ENCODE results near the gene CERS1.

Gene CERS1

GRCh38 chr19:18901491-18901890 lies 5.5 kb upstream of the CERS1 start:
- no peak overlapping the region for H3K4me3 ChIP-seq (ENCODE audit: low read depth, low read length)
- DNase-seq (ENCODE audit: low read depth, low spot score), result no peak
- ChIA-PET CTCF (interaction anchor here (0.9 kb wide), 1 partner anchor 15 kb away, joined by 3 read pairs; no protein-coding TSS in a partner anchor), POLR2A (no interaction called here)
- TF ChIP-seq CTCF (IDR thresholded peaks at IDR 0.05; ENCODE audit: insufficient read depth, low read length, missing control alignments), result no peak

DNA sequence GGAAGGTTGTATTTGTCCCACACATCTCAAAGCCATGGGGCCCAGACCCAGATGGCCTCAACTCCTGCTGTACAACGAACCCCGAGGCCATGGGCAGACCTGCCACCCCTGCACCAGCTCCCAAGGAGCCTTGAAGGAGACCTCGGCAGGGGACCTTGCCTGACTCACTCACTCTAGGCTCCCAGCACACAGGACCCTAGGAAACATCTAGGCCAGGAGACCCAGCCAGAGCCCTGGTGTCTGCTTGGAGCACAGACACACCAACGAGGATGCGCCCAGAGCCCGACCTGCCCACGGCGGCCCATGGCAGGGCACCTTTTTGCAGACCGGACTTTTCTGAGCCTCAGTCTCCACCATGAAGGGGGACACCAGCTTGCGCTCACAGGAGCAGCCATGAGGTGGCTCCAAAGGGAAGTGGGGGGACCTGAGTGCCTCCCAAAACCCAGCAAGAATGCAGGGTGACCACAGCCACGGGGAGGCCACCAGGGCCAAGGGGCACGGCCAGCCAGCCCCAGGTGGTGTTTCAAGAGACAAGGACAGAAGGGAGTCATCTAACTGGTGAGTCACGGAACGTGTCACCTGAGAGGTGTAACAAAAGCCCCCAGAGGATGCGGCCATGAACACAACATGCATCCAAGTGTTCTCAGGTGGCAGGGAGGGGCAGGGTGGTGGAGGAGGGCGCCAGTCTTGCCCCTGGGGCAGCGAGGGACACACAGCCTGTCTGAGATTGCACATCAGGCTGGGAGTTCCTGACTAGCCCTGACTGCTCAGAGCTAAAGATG lies 4.9 kb upstream of the CERS1 start:
- POLR2A ChIA-PET, result no interaction called here
- no peak overlapping the region for H3K4me3 ChIP-seq (ENCODE audit: low read depth, low read length)
- no peak for DNase-seq (ENCODE audit: low read depth, low spot score)
- no peak for TF ChIP-seq CTCF (IDR thresholded peaks at IDR 0.05; ENCODE audit: insufficient read depth, low read length, missing control alignments)
- CTCF ChIA-PET, result interaction anchor here (0.9 kb wide), 1 partner anchor 16 kb away, joined by 3 read pairs; no protein-coding TSS in a partner anchor

DNA sequence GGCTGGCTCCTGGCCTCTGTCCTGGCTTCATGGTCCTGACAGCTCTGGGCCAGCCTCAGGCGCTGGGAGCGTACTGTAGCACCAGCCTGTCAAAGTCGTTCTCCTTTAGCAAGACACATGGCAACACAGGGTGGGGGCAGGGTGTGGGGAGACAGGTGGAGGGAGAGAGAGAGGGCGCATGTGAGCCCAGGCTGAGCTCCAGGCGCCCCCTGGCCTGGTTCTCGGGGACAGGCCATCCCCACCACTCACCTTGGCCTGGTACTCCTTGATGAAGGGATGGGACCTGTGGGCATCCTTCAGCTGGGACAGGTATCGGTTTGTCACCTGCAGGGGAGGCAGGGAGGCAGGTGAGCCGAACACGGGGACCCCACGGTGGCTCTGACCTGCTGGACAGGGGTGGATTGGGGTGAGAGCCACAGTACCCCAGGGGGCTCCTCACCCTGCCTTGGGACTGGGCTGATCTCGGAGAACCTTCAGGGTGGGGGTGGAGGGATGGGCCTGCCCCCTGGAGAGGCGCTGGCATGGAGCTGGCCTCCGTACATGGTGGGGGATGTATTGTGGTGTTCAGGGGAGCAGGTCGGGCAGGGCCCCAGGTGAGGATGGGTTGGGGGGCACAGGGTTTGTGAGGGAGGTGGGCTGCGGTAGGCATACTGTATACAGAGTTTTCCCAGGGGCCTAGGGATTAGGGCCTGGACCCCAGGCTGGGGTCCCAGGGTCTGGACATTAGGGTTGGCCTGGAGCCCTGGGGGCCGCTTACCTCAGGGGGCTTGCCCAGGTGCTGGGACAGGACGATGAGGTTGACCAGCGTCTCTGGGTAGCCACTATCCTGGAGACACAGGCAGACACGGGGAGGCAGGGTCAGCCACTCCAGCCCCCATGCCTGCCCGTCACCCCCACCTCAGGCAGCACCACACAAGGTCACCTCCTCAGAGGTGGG lies 3.9 kb upstream of the CERS1 start:
- no peak for DNase-seq (ENCODE audit: low read depth, low spot score)
- H3K4me3 ChIP-seq (ENCODE audit: low read depth, low read length), result no peak overlapping the region
- CTCF ChIA-PET, result no interaction called here
- POLR2A ChIA-PET, result no interaction called here
- TF ChIP-seq CTCF (IDR thresholded peaks at IDR 0.05; ENCODE audit: insufficient read depth, low read length, missing control alignments), result no peak

- ChIA-PET POLR2A (no interaction called here), CTCF (no interaction called here)
- DNase-seq (ENCODE audit: low read depth, low spot score), result no peak
- no peak overlapping the region for H3K4me3 ChIP-seq (ENCODE audit: low read depth, low read length)
- TF ChIP-seq CTCF (IDR thresholded peaks at IDR 0.05; ENCODE audit: insufficient read depth, low read length, missing control alignments), result no peak
These were observed 2.9 kb upstream of the CERS1 start for GRCh38 chr19:18898607-18899408.

DNA sequence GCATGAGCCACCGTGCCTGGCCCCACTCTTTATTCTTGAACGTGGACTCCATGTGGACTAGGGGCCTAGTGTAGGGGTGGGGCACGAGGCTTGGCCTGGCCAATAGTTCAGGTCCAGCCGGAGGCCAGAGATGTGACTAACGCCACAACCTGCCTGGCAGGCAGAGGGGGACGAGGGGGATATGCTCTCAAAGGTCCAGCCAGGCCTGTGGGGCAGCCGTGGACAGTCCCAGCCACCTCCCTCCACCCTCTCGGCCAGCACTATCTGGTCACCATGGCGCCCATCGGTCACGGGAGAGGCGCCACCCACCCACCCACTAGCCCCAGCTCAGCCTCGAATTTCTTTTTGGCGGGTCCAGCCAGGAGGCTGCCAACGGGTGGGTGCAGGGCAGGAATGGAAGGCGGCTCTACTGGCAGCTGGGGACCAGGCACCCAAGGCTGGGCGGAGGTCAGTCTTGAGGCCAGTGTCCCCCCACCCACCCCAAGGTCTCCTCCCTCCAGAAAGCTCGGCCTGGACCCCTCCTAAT lies 2.2 kb upstream of the CERS1 start:
- DNase-seq (ENCODE audit: low read depth, low spot score), result no peak
- POLR2A ChIA-PET, result no interaction called here
- CTCF ChIA-PET, result no interaction called here

More for the DNA sequence above, 2.2 kb upstream of the CERS1 start:
- no peak for TF ChIP-seq CTCF (IDR thresholded peaks at IDR 0.05; ENCODE audit: insufficient read depth, low read length, missing control alignments)
- H3K4me3 ChIP-seq (ENCODE audit: low read depth, low read length), result no peak overlapping the region

Data from AG04449 (cell line).